ENCODE results near the gene ZNF764.

GRCh38 chr16:30533146-30533522 is 25.0 kb downstream of the ZNF764 start:
- TF ChIP-seq CTCF (IDR thresholded peaks at IDR 0.05; ENCODE audit: insufficient read depth, low read length, poor library complexity, severe bottlenecking) (no peak), EZH2phosphoT487 (conservative IDR thresholded peaks at IDR 0.05; ENCODE audit: low read length) (no peak)
